ENCODE results near the gene C12orf42. TPM values are rescaled to one million over a fixed set of nuclear protein-coding genes. Genes with fewer than 3 reads are reported as not detected.

Gene C12orf42
- total and polyA plus RNA-seq, 10 of the 15 experiments (the other 5 are each of a cell fraction or from before 2014, with no cell fraction given): 1.4 to 7.0 (median 2.4) TPM

GRCh38 chr12:103495469-103496456 is at the start of gene C12orf42 (continued):
- TF ChIP-seq ZBTB40 (IDR thresholded peaks at IDR 0.05; ENCODE audit: borderline replicate concordance) (no peak), CTCF (IDR thresholded peaks at IDR 0.05 in 2 of 3, conservative IDR thresholded peaks at IDR 0.05 in 1 of 3; ENCODE audit: control insufficient read depth in 2 of 3, extremely low read depth in 1 of 3, insufficient read depth in 1 of 3, low read depth in 3 of 3, low read length in 3 of 3) (peak; percentile 70 to 85 (median 71)), GATAD2B (conservative IDR thresholded peaks at IDR 0.05; ENCODE audit: low read depth) (peak; percentile 90), HDGF (IDR thresholded peaks at IDR 0.05) (0 out of 2 replicates have a peak, but pooled peaks have one; percentile 40), YY1 (IDR thresholded peaks at IDR 0.05; ENCODE audit: low read depth, low read length) (peak; percentile 83), RUNX3 (IDR thresholded peaks at IDR 0.05; ENCODE audit: low read length) (no peak), E4F1 (IDR thresholded peaks at IDR 0.05; ENCODE audit: borderline replicate concordance, partially characterized antibody) (no peak), RELB (IDR thresholded peaks at IDR 0.05; ENCODE audit: low read depth) (peak; percentile 91), MYC (IDR thresholded peaks at IDR 0.05; ENCODE audit: insufficient read depth, insufficient read length, insufficient replicate concordance, low read length, severe bottlenecking) (no peak), USF2 (IDR thresholded peaks at IDR 0.05; ENCODE audit: borderline replicate concordance, low read depth, low read length) (no peak), PKNOX1 (IDR thresholded peaks at IDR 0.05) (peak; percentile 82), IKZF2 (IDR thresholded peaks at IDR 0.05) (peak; percentile 86 to 87), TCF7 (IDR thresholded peaks at IDR 0.05; ENCODE audit: borderline replicate concordance) (no peak)

All from GM12878 (cell line).